Heart left ventricle (tissue), 16 donors: ENCODE measurements around the gene MYL11. TPM values are rescaled to one million over a fixed set of nuclear protein-coding genes. Genes with fewer than 3 reads are reported as not detected.
A peak's percentile ranks its signal among the peaks of the same experiment; 100 is the strongest.

ENCODE experiments used
- ATAC-seq, 4 donors: fragments of 200-7000 bp; cut with Tn5 transposase; one replicate each; pipeline ENCODE4 v1.9.1; 2020 to 2022; ENCODE audit warnings: moderate library complexity in 4 of 4, mild to moderate bottlenecking in 3 of 4, moderate number of reproducible peaks in 1 of 4
- DNase-seq, 5 donors: peaks; one replicate each; pipeline ENCODE4 v3.0.0-alpha.2; 2020
- H3K27ac ChIP-seq, 12 donors: fragments of 200-600 bp; sonication (generic) in 4 of 12; one replicate each; pipeline versions ENCODE4 v1.5.0 to v1.8.0; 2016 to 2022; ENCODE audit warnings: mild to moderate bottlenecking in 2 of 12
- H3K27me3 ChIP-seq, 9 donors: fragments of 200-600 bp; sonication (generic) in 2 of 9; one replicate each; pipeline versions ENCODE4 v1.5.1 to v1.8.0; 2016 to 2022; ENCODE audit warnings: mild to moderate bottlenecking in 3 of 9
- H3K36me3 ChIP-seq, 9 donors: fragments of 200-600 bp; sonication (generic) in 2 of 9; one replicate each; pipeline versions ENCODE4 v1.5.0 to v1.8.0; 2018 to 2022; ENCODE audit warnings: mild to moderate bottlenecking in 2 of 9
- H3K4me1 ChIP-seq, 12 donors: fragments of 200-600 bp; sonication (generic) in 4 of 12; one replicate each; pipeline versions ENCODE4 v1.5.0 to v1.8.0; 2016 to 2022; ENCODE audit warnings: mild to moderate bottlenecking in 3 of 12
- H3K4me3 ChIP-seq, 12 donors: fragments of 200-600 bp; sonication (generic) in 4 of 12; one replicate each; pipeline versions ENCODE4 v1.5.0 to v1.8.0; 2017 to 2022; ENCODE audit warnings: mild to moderate bottlenecking in 9 of 12, moderate library complexity in 4 of 12
- H3K9me3 ChIP-seq, 12 donors: fragments of 200-600 bp; sonication (generic) in 4 of 12; one replicate each; pipeline versions ENCODE4 v1.5.0 to v1.8.0; 2016 to 2022; ENCODE audit warnings: mild to moderate bottlenecking in 1 of 12
- CTCF ChIP-seq, 12 donors: fragments of 200-600 bp; sonication (generic) in 4 of 12; IDR thresholded peaks; one replicate each; pipeline versions ENCODE4 v1.5.0 to v1.8.0; 2018 to 2022; ENCODE audit warnings: antibody characterized with exemption in 12 of 12, mild to moderate bottlenecking in 5 of 12
- POLR2A ChIP-seq, 2 donors: fragments of 450-650 bp; IDR thresholded peaks; one replicate each; pipeline ENCODE4 v1.6.1; 2017; ENCODE audit warnings: antibody characterized with exemption in 2 of 2, mild to moderate bottlenecking in 2 of 2, moderate library complexity in 2 of 2
- WGBS, 4 donors: extraction: QIAGEN DNeasy Blood & Tissue Kit in 2 of 4; methylation state at CpG; one replicate each; pipeline versions ENCODE4 v1.1.5 to v1.1.7; 2013 to 2018; 5-methylcytosine and 5-hydroxymethylcytosine counted together
- intact Hi-C, 10 donors: fragments of 100-400 bp; cut with DNase I; formaldehyde crosslinking; loops; one replicate each; pipeline versions ENCODE4 v1.11.1 to v1.14.2; 2022
- polyA plus RNA-seq, 2 donors: library from polyadenylated mRNA; stranded (reverse); fragments of 200-250 nt; gene quantifications; one replicate each; pipeline ENCODE4 v1.2.3, GENCODE V29; 2013
- total RNA-seq, 9 donors: library from RNA; depleted of rRNA in 2 of 9; stranded (reverse); fragments of >200 nt in 2 of 9; fragmentation: NEBNext Ultra II Directional in 3 of 9; extraction: Animal tissue kit (Norgen Biotek cat#: 25700) in 3 of 9; gene quantifications; one replicate each; pipeline versions ENCODE4 v1.1.0 to v1.2.4, GENCODE V29; 2016 to 2023
- donor health status: ischemic (EF 13 %, LVEDD 7.1; RV severe dilation, severe dysfunction).
- donor health status: healthy with polysubstance abuse.
- donor health status: DM: no; HTN: yes; CAD: no.
- donor health status: DM: no; HTN: no; CAD: no.
- donor health status: ischemic (EF 25% LVEDD 6.9; RV normal size, moderate dysfunction).
- donor health status: ischemic (EF 25% LVEDD 5.7; RV mildly dilated, moderate dysfunction).
- donor health status: healthy.
- donor health status: DM: yes; HTN: yes; CAD: no.
- donor health status: ischemic (EF 35%, LVEDD 5.7; RV mildly dilated, moderate dysfunction).
- donor health status: nonischemic (EF 11% LVEDD 7.7; RV severe dilation, severe dysfunction).
- donor health status: DM: yes; HTN: yes; CAD: no.
- donor health status: PGD.
- donor health status: ischemic (EF 29% LVEDD 5.4; RV normal size, mild dysfunction).
- donor health status: nonischemic (EF 23%, LVEDD 6.1; RV moderate dilation, normal function).

Gene MYL11
- total and polyA plus RNA-seq, 11 donors: not detected

GRCh38 chr16:30348113-30348512, 26.5 kb upstream of the MYL11 start:
- TF ChIP-seq POLR2A (IDR thresholded peaks at IDR 0.05) (no peak), CTCF (IDR thresholded peaks at IDR 0.05) (no peak)
- Histone ChIP-seq H3K4me3 (no peak overlapping the region), H3K36me3 (peaks cover 0 to 38% (median 32%) of the 10 kb centered on the region in 9 donors), H3K4me1 (peaks cover 7 to 18% (median 14%) of the 10 kb centered on the region in 12 donors), H3K27me3 (no peaks in the 10 kb centered on the region), H3K27ac (no peak overlapping the region), H3K9me3 (no peaks in the 10 kb centered on the region)
- WGBS, 4 donors: 95 to 99% (median 96%) methylated on average over 7 to 8 of the region's 8 CpGs
- DNase-seq (no peak), ATAC-seq (no peak)
- intact Hi-C loops: no loop called here

- H3K27ac ChIP-seq: no peak overlapping the region
- H3K4me3 ChIP-seq: no peak overlapping the region
- peaks cover 0 to 46% (median 40%) of the 10 kb centered on the region in 9 donors for H3K36me3 ChIP-seq
- intact Hi-C loops: no loop called here
- H3K27me3 ChIP-seq: no peaks in the 10 kb centered on the region
- 89 to 93% (median 92%) methylated on average over 7 of the region's 7 CpGs for WGBS, 4 donors
- DNase-seq (no peak), ATAC-seq (no peak)
- H3K4me1 ChIP-seq: peaks cover 7 to 26% (median 21%) of the 10 kb centered on the region in 12 donors
- H3K9me3 ChIP-seq: no peaks in the 10 kb centered on the region
- TF ChIP-seq CTCF (IDR thresholded peaks at IDR 0.05) (no peak), POLR2A (IDR thresholded peaks at IDR 0.05) (no peak)
Observed at GRCh38 chr16:30348929-30349328, 25.7 kb upstream of the MYL11 start.

GRCh38 chr16:30349675-30350074, 24.9 kb upstream of the MYL11 start:
- H3K27ac ChIP-seq: no peak overlapping the region
- peaks cover 0 to 48% (median 40%) of the 10 kb centered on the region in 9 donors for H3K36me3 ChIP-seq
- no peaks in the 10 kb centered on the region for H3K27me3 ChIP-seq
- no peaks in the 10 kb centered on the region for H3K9me3 ChIP-seq
- no peak for DNase-seq
- H3K4me1 ChIP-seq: peaks cover 7 to 33% (median 26%) of the 10 kb centered on the region in 12 donors
- 82 to 95% (median 87%) methylated on average over 3 of the region's 3 CpGs for WGBS, 4 donors
- intact Hi-C loops: loop anchor here in 2 of 10 donors (10.0 kb wide), 2 partner anchors 65 to 255 kb away; partner anchors contain the start of genes TBX6 (in 1 of the 2) and YPEL3 (in 1 of the 2)
- TF ChIP-seq POLR2A (IDR thresholded peaks at IDR 0.05) (no peak), CTCF (IDR thresholded peaks at IDR 0.05) (no peak)
- H3K4me3 ChIP-seq: no peak overlapping the region
- no peak for ATAC-seq

- intact Hi-C loops: loop anchor here in 2 of 10 donors (10.0 kb wide), 2 partner anchors 64 to 256 kb away; partner anchors contain the start of genes TBX6 (in 1 of the 2) and YPEL3 (in 1 of the 2)
- WGBS, 4 donors: 74 to 80% (median 75%) methylated on average over 3 of the region's 3 CpGs
- Histone ChIP-seq H3K9me3 (no peaks in the 10 kb centered on the region), H3K27ac (peak overlapping the region in 2 of 12 donors; percentile 18), H3K27me3 (no peaks in the 10 kb centered on the region), H3K36me3 (peaks cover 0 to 48% (median 40%) of the 10 kb centered on the region in 9 donors), H3K4me1 (peaks cover 7 to 33% (median 26%) of the 10 kb centered on the region in 12 donors), H3K4me3 (no peak overlapping the region)
- ATAC-seq (no peak), DNase-seq (no peak)
- TF ChIP-seq CTCF (IDR thresholded peaks at IDR 0.05) (no peak), POLR2A (IDR thresholded peaks at IDR 0.05) (no peak)
Observed at GRCh38 chr16:30350134-30350871, 24.3 kb upstream of the MYL11 start.
